Neuron (in vitro differentiated cells): ENCODE results near the gene HK1.
A peak's percentile ranks its signal among the peaks of the same experiment; 100 is the strongest.
"Not testable (repeated sequence)": the region's sequence is repeated elsewhere in the genome, so short reads cannot be mapped to it uniquely, and the experiment has no call there.

ENCODE experiments used
- H2AFZ ChIP-seq: one replicate; pipeline ENCODE4 v1.6.1; 2013; ENCODE audit warnings: low read depth, mild to moderate bottlenecking, inconsistent platforms, low read length, moderate library complexity
- H3K27me3 ChIP-seq: one replicate; pipeline ENCODE4 v1.6.1; 2013; ENCODE audit warnings: low read length; ENCODE audit not compliant: insufficient read depth
- H3K36me3 ChIP-seq: one replicate; pipeline ENCODE4 v1.6.1; 2013; ENCODE audit warnings: low read length; ENCODE audit not compliant: insufficient read depth
- H3K4me1 ChIP-seq: one replicate; pipeline ENCODE4 v1.6.1; 2013; ENCODE audit warnings: low read length; ENCODE audit not compliant: insufficient read depth
- H3K4me3 ChIP-seq: 2 replicates; pipeline ENCODE4 v1.5.1; 2013; ENCODE audit warnings: mild to moderate bottlenecking, low read length, moderate library complexity
- H3K9me3 ChIP-seq: one replicate; pipeline ENCODE4 v1.6.1; 2013; ENCODE audit warnings: low read length

HK1 gene

GRCh38 chr10:69435966-69436520 lies 157.7 kb downstream of the HK1 start:
- Histone ChIP-seq H3K4me1 (no peaks in the 10 kb centered on the region), H2AFZ (no peak overlapping the region), H3K36me3 (no peaks in the 10 kb centered on the region), H3K27me3 (peaks cover 22% of the 10 kb centered on the region), H3K4me3 (no peak overlapping the region), H3K9me3 (no peaks in the 10 kb centered on the region)

- Histone ChIP-seq H3K4me3 (no peak overlapping the region), H3K9me3 (no peaks in the 10 kb centered on the region), H3K4me1 (no peaks in the 10 kb centered on the region), H3K27me3 (peaks cover 27% of the 10 kb centered on the region), H2AFZ (no peak overlapping the region), H3K36me3 (no peaks in the 10 kb centered on the region)
Measured at GRCh38 chr10:69437321-69438259, 159.3 kb downstream of the HK1 start.

- Histone ChIP-seq H3K4me3 (no peak overlapping the region), H3K27me3 (peaks cover 27% of the 10 kb centered on the region), H3K36me3 (no peaks in the 10 kb centered on the region), H3K4me1 (no peaks in the 10 kb centered on the region), H2AFZ (no peak overlapping the region), H3K9me3 (no peaks in the 10 kb centered on the region)
Measured at GRCh38 chr10:69438536-69439349, 160.4 kb downstream of the HK1 start.

GRCh38 chr10:69439350-69439739 lies 161.0 kb downstream of the HK1 start:
- H3K9me3 ChIP-seq, result no peaks in the 10 kb centered on the region
- H3K36me3 ChIP-seq, result no peaks in the 10 kb centered on the region
- H3K4me1 ChIP-seq, result no peaks in the 10 kb centered on the region
- H3K4me3 ChIP-seq, result no peak overlapping the region
- no peak overlapping the region for H2AFZ ChIP-seq
- H3K27me3 ChIP-seq, result peaks cover 25% of the 10 kb centered on the region

- Histone ChIP-seq H3K9me3 (no peaks in the 10 kb centered on the region), H3K4me1 (no peaks in the 10 kb centered on the region), H2AFZ (no peak overlapping the region), H3K27me3 (peaks cover 25% of the 10 kb centered on the region), H3K36me3 (no peaks in the 10 kb centered on the region), H3K4me3 (no peak overlapping the region)
Measured at GRCh38 chr10:69439813-69440506, 161.7 kb downstream of the HK1 start.

- no peaks in the 10 kb centered on the region for H3K36me3 ChIP-seq
Measured at GRCh38 chr10:69443354-69443753, 165.1 kb downstream of the HK1 start.

GRCh38 chr10:69445041-69445440 lies 166.7 kb downstream of the HK1 start:
- Histone ChIP-seq H2AFZ (no peak overlapping the region), H3K9me3 (no peaks in the 10 kb centered on the region), H3K36me3 (no peaks in the 10 kb centered on the region), H3K27me3 (peaks cover 14% of the 10 kb centered on the region), H3K4me3 (no peak overlapping the region), H3K4me1 (no peaks in the 10 kb centered on the region)

More at GRCh38 chr10:69443354-69443753, 165.1 kb downstream of the HK1 start:
- Histone ChIP-seq H3K9me3 (no peaks in the 10 kb centered on the region), H2AFZ (no peak overlapping the region), H3K4me3 (no peak overlapping the region), H3K4me1 (no peaks in the 10 kb centered on the region), H3K27me3 (peaks cover 16% of the 10 kb centered on the region)

GRCh38 chr10:69446229-69446628 lies 167.9 kb downstream of the HK1 start:
- no peaks in the 10 kb centered on the region for H3K36me3 ChIP-seq
- H3K4me1 ChIP-seq, result peaks cover 5% of the 10 kb centered on the region
- H3K27me3 ChIP-seq, result peaks cover 8% of the 10 kb centered on the region
- no peak overlapping the region for H3K4me3 ChIP-seq
- H3K9me3 ChIP-seq, result no peaks in the 10 kb centered on the region
- no peak overlapping the region for H2AFZ ChIP-seq

- H2AFZ ChIP-seq, result no peak overlapping the region
Measured at GRCh38 chr10:69446650-69447151, 168.4 kb downstream of the HK1 start.

GRCh38 chr10:69449841-69450240 lies 171.5 kb downstream of the HK1 start:
- Histone ChIP-seq H3K9me3 (no peaks in the 10 kb centered on the region), H2AFZ (no peak overlapping the region), H3K27me3 (peaks cover 7% of the 10 kb centered on the region), H3K4me3 (no peak overlapping the region), H3K4me1 (peaks cover 9% of the 10 kb centered on the region), H3K36me3 (no peaks in the 10 kb centered on the region)

More at GRCh38 chr10:69446650-69447151, 168.4 kb downstream of the HK1 start:
- peaks cover 5% of the 10 kb centered on the region for H3K27me3 ChIP-seq
- H3K4me3 ChIP-seq, result no peak overlapping the region
- peaks cover 5% of the 10 kb centered on the region for H3K4me1 ChIP-seq
- H3K9me3 ChIP-seq, result no peaks in the 10 kb centered on the region
- no peaks in the 10 kb centered on the region for H3K36me3 ChIP-seq

- not testable (repeated sequence) for H3K4me1 ChIP-seq, H3K36me3 ChIP-seq, H2AFZ ChIP-seq, H3K27me3 ChIP-seq, H3K4me3 ChIP-seq, H3K9me3 ChIP-seq
Measured at GRCh38 chr10:69450395-69450794, 172.1 kb downstream of the HK1 start.

- Histone ChIP-seq H3K4me1 (peaks cover 9% of the 10 kb centered on the region), H3K27me3 (peaks cover 7% of the 10 kb centered on the region), H3K9me3 (no peaks in the 10 kb centered on the region), H2AFZ (peak within 1 kb of the TSS; percentile 74), H3K36me3 (no peaks in the 10 kb centered on the region), H3K4me3 (peak within 1 kb of the TSS; percentile 71)
Measured at GRCh38 chr10:69451209-69451783, 173.0 kb downstream of the HK1 start, which contains the start of gene TSPAN15. TSPAN15 (plus strand) TSS chr10:69451465; CDS start chr10:69451595, 130 bp downstream.
